GM12872 (cell line): Measurements from ENCODE around the gene NUDT1.

ENCODE experiments used
- CTCF ChIP-seq: IDR thresholded peaks from 3 replicates; pipeline ENCODE4 v1.5.1; 2011; ENCODE audit warnings: low read depth, mild to moderate bottlenecking, low read length, moderate library complexity; ENCODE audit not compliant: insufficient read depth

Gene NUDT1

DNA sequence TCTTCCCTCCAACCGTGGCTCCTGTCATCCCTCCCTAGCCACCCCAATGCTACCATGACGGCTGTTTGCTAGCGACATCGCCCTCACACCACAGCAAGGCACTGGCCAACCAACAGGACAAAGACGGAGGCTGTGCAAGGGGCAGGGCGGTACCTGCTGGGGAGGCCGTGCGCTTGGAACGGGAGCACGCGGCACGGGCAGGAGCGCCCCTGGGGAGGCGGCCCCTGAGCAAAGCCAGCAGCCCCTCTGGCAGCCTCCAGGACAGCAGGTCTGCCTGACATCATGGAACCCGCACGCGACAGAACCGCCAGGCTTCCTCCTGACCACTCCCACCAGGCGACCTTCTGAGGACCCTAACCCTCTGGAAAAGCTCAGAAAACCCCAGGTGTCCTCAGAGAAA lies 22.0 kb upstream of the NUDT1 start:
- TF ChIP-seq CTCF, result no peak

DNA sequence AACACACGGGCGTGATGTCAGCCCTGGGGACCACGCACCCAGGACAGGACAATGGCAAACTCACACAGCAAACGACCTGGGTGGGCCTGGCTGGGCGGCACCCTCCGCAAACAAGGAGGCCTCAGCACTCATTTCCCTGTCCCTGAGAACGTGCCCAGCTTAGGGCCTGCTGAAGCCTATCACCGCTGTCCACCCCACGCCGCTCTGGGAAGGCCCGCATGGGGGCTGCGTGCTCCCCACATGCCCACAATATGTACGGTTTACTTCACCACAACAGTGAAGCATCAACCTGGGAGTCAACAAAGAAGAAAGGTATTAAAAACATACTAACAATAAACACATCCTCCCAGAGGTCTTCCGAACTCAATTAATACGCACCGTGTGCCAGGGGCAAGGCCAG lies 21.5 kb upstream of the NUDT1 start:
- TF ChIP-seq CTCF, result no peak

- TF ChIP-seq CTCF, result no peak
Measured at GRCh38 chr7:2220954-2221353, 21.1 kb upstream of the NUDT1 start.

DNA sequence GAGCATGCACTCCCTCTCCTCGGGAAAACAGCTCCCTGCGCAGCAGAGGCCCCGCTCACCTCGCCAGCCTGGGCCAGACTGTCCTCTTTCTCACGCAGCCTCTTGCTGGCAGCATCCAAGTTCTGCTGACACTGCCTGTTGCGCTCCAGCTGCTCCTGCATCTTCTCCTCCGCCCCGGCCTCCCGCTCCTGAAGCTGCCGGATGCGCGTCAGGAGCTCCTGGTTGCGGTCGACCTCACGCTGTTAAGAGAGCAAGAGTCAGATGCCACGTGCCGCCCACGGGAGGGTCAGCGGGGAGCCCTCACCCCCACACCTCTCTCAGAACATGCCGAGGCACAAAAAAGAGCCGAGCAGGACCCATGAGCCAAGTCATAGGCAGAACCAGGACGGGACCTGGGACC lies 19.5 kb upstream of the NUDT1 start:
- no peak for TF ChIP-seq CTCF

DNA sequence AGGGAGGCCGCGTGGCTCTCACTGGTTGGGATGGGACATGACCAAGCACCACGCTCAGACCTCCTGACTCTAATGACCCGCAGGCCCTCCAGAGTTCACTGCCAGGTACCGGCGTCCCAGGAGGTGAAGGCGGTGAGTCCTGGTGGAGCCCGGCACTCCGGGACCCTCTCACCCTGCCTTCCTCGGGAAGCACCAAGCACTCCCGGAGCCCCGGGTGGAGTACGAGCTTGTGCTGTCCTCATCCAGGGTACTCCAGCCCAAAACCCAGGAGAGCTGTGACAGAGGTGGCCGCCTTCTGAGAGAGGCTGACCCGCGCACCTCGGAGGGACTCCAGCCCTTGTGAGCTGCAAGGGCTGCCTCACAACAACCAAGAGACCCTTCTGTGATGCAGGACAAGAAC lies 18.7 kb upstream of the NUDT1 start:
- no peak for TF ChIP-seq CTCF

- no peak for TF ChIP-seq CTCF
Measured at GRCh38 chr7:2224491-2224928, 17.5 kb upstream of the NUDT1 start.

DNA sequence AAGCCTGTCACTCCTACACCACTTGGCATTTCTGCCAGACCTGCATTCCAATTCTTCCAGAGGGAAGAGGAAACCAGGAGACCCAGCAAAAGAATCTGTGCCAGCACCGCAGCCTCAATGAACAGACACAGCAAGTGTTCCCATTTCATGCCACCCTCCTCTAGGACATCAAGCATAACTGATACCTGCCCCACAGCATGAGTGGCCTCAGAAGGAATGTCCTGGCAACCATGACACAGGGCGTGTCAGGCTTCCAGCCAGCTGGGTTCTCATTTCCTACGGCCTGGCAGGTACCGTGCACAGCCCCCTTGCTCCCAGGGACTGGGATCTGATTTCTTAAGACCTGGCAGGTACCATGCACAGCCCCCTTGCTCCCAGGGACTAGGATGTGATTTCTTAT lies 17.1 kb upstream of the NUDT1 start:
- TF ChIP-seq CTCF, result no peak

DNA sequence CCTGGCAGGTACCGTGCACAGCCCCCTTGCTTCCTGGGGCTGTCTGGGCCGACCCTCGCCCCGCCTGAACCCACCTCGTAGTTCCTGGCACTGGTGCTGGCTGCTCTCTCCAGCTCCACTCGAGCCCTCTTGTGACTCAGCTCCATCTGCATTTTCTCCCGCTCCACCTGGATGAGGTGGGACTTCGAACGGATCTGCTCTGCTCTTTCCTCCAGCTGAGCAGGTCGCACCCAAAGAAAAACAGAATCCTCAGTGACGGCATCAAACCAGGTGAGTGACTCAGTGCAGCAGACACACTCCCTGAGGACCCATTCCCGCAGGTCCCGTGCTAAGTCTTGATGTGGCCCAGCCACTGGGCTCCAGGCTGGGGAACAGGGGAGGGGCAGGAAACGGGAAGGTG lies 16.7 kb upstream of the NUDT1 start:
- TF ChIP-seq CTCF, result no peak
